HepG2 (cell line): Measurements from ENCODE around the gene PAQR7. TPM values are rescaled to one million over a fixed set of nuclear protein-coding genes. Genes with fewer than 3 reads are reported as not detected.

Experiments used
- ARID5B ChIP-seq: IDR thresholded peaks from 2 replicates; pipeline ENCODE4 v1.4.0; 2020; ENCODE audit warnings: mild to moderate bottlenecking, missing genetic modification reagents
- ESRRA ChIP-seq: sonication (generic); formaldehyde crosslinking; IDR thresholded peaks from 2 replicates; pipeline ENCODE4 v1.5.1; 2020; ENCODE audit warnings: mild to moderate bottlenecking, low read depth, missing genetic modification reagents
- NFYC ChIP-seq: IDR thresholded peaks from 2 replicates; pipeline ENCODE4 v1.6.1; 2016; ENCODE audit warnings: missing genetic modification reagents, missing compliant biosample characterization
- SMARCE1 ChIP-seq: fragments of 450-650 bp; IDR thresholded peaks from 2 replicates; pipeline ENCODE4 v1.6.1; 2017; ENCODE audit warnings: borderline replicate concordance
- ZNF251 ChIP-seq: sonication (generic); formaldehyde crosslinking; IDR thresholded peaks from 2 replicates; pipeline ENCODE4 v1.9.0; 2021; ENCODE audit warnings: mild to moderate bottlenecking, missing genetic modification reagents
- ZNF281 ChIP-seq: sonication (generic); formaldehyde crosslinking; IDR thresholded peaks from 2 replicates; pipeline ENCODE4 v1.4.0; 2020; ENCODE audit warnings: missing genetic modification reagents, borderline replicate concordance
- ZNF605 ChIP-seq: sonication (generic); formaldehyde crosslinking; IDR thresholded peaks from 2 replicates; pipeline ENCODE4 v1.8.0; 2022; ENCODE audit warnings: mild to moderate bottlenecking, missing genetic modification reagents
- ZNF776 ChIP-seq: sonication (generic); formaldehyde crosslinking; IDR thresholded peaks from 2 replicates; pipeline ENCODE4 v1.4.0; 2020; ENCODE audit warnings: mild to moderate bottlenecking, missing genetic modification reagents
- ZSCAN5A ChIP-seq: sonication (generic); formaldehyde crosslinking; IDR thresholded peaks from 2 replicates; pipeline ENCODE4 v1.8.0; 2022; ENCODE audit warnings: mild to moderate bottlenecking, missing genetic modification reagents, borderline replicate concordance
- polyA plus RNA-seq, 8 experiments: library from polyadenylated mRNA; depleted of rRNA in 3 of 8; stranded (reverse) in 7 of 8; unstranded in 1 of 8; fragments of >200 nt; fragmentation: Illumina TruSeq in 4 of 8; extraction: Trizol in 4 of 8; gene quantifications; 2 replicates each; pipeline versions ENCODE4 v1.2.1 to v1.2.3, GENCODE V29; 2011 to 2016; ENCODE audit warnings: low read depth in 4 of 8, missing spikeins in 1 of 8, mixed read lengths in 1 of 8; ENCODE audit not compliant: insufficient read depth in 1 of 8
- total RNA-seq, 5 experiments: library from RNA; depleted of rRNA; stranded (reverse); fragments of >200 nt; fragmentation: Illumina TruSeq; extraction: Trizol; gene quantifications; 2 replicates each; pipeline ENCODE4 v1.2.3, GENCODE V29; 2016; ENCODE audit warnings: low read depth in 1 of 5
- TF ChIP-seq, protein P1 (sequence below): sonication (generic); formaldehyde crosslinking; IDR thresholded peaks from 2 replicates; pipeline ENCODE4 v1.8.1; 2023; ENCODE audit warnings: missing genetic modification reagents, inconsistent platforms, borderline replicate concordance
- TF ChIP-seq, protein P2 (sequence below): sonication (generic); formaldehyde crosslinking; IDR thresholded peaks from 2 replicates; pipeline ENCODE4 v1.8.0; 2022; ENCODE audit warnings: low read depth, missing genetic modification reagents

The PAQR7 gene
- total and polyA plus RNA-seq, 2 of the 13 experiments (the other 11 are each of a cell fraction or from before 2014, with no cell fraction given), result 13.2 to 16.6 TPM

DNA sequence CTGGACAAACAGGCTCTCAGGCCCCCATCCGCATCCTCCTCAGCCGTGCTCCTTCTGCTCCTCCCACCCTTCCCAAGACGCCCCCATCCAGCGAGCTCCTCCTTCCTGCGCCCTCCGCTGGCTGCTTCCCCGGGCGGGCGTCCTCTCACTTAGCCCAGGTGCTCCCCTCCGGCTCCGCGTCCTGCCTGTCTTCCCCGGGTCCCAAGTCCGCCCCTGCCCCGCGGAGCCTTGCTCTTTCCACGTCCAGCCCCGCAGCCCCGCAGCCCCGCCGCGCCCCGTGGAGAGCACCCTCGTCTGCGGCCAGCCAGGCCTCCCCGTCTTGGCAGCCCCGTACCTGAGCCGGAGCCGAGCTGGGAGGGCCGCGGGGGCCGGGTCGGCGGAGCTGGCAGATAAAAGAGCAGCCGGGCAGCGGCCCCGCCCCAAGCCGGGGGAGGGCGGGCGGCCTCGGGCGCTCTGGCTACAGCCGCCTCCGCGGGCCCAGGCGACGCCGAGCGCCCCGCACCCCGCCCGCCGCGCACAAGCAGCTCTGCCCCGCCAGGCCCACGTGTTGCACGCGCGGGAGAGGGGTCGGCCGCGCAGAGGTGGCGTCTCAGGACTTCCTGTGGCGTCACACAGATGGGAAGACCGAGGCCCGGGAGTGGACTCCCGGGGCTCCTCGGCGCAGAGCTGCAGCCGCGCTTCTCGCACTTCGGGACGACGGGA, at the start of gene PAQR7 (continued):
- TF ChIP-seq, protein P1, sequence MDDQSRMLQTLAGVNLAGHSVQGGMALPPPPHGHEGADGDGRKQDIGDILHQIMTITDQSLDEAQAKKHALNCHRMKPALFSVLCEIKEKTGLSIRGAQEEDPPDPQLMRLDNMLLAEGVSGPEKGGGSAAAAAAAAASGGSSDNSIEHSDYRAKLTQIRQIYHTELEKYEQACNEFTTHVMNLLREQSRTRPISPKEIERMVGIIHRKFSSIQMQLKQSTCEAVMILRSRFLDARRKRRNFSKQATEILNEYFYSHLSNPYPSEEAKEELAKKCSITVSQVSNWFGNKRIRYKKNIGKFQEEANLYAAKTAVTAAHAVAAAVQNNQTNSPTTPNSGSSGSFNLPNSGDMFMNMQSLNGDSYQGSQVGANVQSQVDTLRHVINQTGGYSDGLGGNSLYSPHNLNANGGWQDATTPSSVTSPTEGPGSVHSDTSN (CRISPR knock-in tag), result peak; percentile 49; the same call in 1 of the 2 replicates
- TF ChIP-seq ZNF251 (CRISPR knock-in tag) (peak; percentile 89; the same call in 1 of the 2 replicates), ZNF776 (CRISPR knock-in tag) (peak; percentile 97; the same call in 1 of the 2 replicates), ESRRA (CRISPR knock-in tag) (peak; percentile 60), NFYC (CRISPR knock-in tag) (peak; percentile 34; the same call in 1 of the 2 replicates), ZSCAN5A (CRISPR knock-in tag) (peak; percentile 57; the same call in 1 of the 2 replicates), ARID5B (peak; percentile 63), ZNF605 (CRISPR knock-in tag) (peak; percentile 87), SMARCE1 (no peak), ZNF281 (CRISPR knock-in tag) (peak; percentile 82)
- TF ChIP-seq, protein P2, sequence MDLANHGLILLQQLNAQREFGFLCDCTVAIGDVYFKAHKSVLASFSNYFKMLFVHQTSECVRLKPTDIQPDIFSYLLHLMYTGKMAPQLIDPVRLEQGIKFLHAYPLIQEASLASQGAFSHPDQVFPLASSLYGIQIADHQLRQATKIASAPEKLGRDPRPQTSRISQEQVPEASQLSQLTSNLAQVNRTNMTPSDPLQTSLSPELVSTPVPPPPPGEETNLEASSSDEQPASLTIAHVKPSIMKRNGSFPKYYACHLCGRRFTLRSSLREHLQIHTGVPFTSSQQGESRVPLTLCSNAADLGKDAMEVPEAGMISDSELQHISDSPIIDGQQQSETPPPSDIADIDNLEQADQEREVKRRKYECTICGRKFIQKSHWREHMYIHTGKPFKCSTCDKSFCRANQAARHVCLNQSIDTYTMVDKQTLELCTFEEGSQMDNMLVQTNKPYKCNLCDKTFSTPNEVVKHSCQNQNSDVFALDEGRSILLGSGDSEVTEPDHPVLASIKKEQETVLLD, result peak; percentile 68
